Measurements from ENCODE around the gene FAM161A.
A peak's percentile ranks its signal among the peaks of the same experiment; 100 is the strongest.

FAM161A gene

DNA sequence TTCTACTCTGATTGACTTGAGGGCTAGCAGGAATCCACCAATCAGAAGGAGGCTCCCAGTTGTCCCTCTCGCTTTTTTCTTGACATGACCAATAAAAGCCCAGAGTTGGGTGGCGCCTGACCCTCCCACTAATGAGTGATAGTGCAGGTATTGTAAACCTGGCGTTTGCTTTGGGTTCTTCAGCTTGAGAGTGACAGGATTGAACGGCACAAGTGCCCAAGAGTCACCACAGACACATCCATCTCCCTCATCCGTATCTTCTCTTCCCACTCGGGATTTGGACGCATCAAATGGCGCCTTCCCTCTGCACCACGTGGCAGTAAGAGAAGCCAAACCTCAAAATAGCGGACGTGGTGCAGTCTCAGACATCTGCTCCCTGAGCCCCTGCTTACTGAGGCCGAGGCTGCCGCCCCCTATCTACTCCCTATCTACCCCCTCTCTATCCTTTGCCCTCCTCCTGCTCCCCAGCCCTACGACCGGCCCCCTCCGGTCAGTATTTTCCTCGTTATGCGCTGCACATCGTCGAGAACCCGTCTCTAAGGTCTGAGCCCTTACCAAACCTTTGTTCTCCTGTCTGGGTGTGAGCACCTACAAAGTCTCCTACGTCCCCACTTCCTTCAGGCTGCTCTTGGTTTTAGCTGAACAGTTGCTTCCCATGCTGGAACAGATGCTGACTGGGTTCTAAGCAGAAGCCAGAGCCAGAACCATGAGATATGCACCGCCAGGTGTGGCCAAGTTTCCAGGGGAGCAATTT, 881 bp upstream of the FAM161A start (continued):
- TF ChIP-seq ZNF639 (tag by site-specific recombination; IDR thresholded peaks at IDR 0.05) (no peak), ZBTB20 (tag by site-specific recombination; IDR thresholded peaks at IDR 0.05) (peak; percentile 67; the same call in 1 of the 2 replicates), ZNF768 (tag by site-specific recombination; IDR thresholded peaks at IDR 0.05) (no peak), ZNF221 (tag by site-specific recombination; IDR thresholded peaks at IDR 0.05; ENCODE audit: borderline replicate concordance) (no peak), ZNF248 (tag by site-specific recombination; IDR thresholded peaks at IDR 0.05) (no peak), REST (tag by site-specific recombination; IDR thresholded peaks at IDR 0.05) (0 out of 2 replicates have a peak, but pooled peaks have one; percentile 11), ZNF792 (tag by site-specific recombination; IDR thresholded peaks at IDR 0.05) (no peak), ZNF292 (tag by site-specific recombination; IDR thresholded peaks at IDR 0.05; ENCODE audit: borderline replicate concordance, low read depth) (no peak), ZNF529 (tag by site-specific recombination; IDR thresholded peaks at IDR 0.05; ENCODE audit: insufficient replicate concordance) (no peak), ZNF274 (IDR thresholded peaks at IDR 0.05; ENCODE audit: low read length) (no peak), ZNF274 (tag by site-specific recombination; IDR thresholded peaks at IDR 0.05; ENCODE audit: borderline replicate concordance) (no peak), ZNF2 (tag by site-specific recombination; IDR thresholded peaks at IDR 0.05) (peak; percentile 89; the same call in 1 of the 2 replicates), HOXC10 (CRISPR knock-in tag; IDR thresholded peaks at IDR 0.05) (peak; percentile 86; the same call in 1 of the 2 replicates), ZNF623 (tag by site-specific recombination; IDR thresholded peaks at IDR 0.05) (no peak), ZNF707 (tag by site-specific recombination; IDR thresholded peaks at IDR 0.05) (no peak), ZNF341 (tag by site-specific recombination; IDR thresholded peaks at IDR 0.05; ENCODE audit: low read depth) (0 out of 2 replicates have a peak, but pooled peaks have one; percentile 8), ZNF560 (tag by site-specific recombination; IDR thresholded peaks at IDR 0.05; ENCODE audit: borderline replicate concordance) (no peak), ZNF175 (tag by site-specific recombination; IDR thresholded peaks at IDR 0.05) (no peak), ZNF621 (tag by site-specific recombination; IDR thresholded peaks at IDR 0.05) (no peak), ZNF585B (tag by site-specific recombination; IDR thresholded peaks at IDR 0.05) (no peak), TCF7L2 (IDR thresholded peaks at IDR 0.05; ENCODE audit: borderline replicate concordance, low read depth, low read length) (no peak), ZNF549 (tag by site-specific recombination; IDR thresholded peaks at IDR 0.05) (no peak), BCL11A (tag by site-specific recombination; IDR thresholded peaks at IDR 0.05; ENCODE audit: low read depth) (peak; percentile 23; the same call in 1 of the 2 replicates), ZNF571 (tag by site-specific recombination; IDR thresholded peaks at IDR 0.05) (no peak), ZNF184 (tag by site-specific recombination; IDR thresholded peaks at IDR 0.05) (no peak), ZNF112 (tag by site-specific recombination; IDR thresholded peaks at IDR 0.05) (no peak), ZEB2 (tag by site-specific recombination; IDR thresholded peaks at IDR 0.05) (no peak), ZNF677 (tag by site-specific recombination; IDR thresholded peaks at IDR 0.05) (no peak), KLF1 (tag by site-specific recombination; IDR thresholded peaks at IDR 0.05) (peak; percentile 13), ZNF19 (tag by site-specific recombination; IDR thresholded peaks at IDR 0.05; ENCODE audit: low read depth) (no peak), ZNF24 (tag by site-specific recombination; IDR thresholded peaks at IDR 0.05) (no peak), EGR2 (tag by site-specific recombination; IDR thresholded peaks at IDR 0.05; ENCODE audit: low read depth) (no peak), ZNF670 (tag by site-specific recombination; IDR thresholded peaks at IDR 0.05; ENCODE audit: low read depth) (no peak), ZNF600 (tag by site-specific recombination; IDR thresholded peaks at IDR 0.05) (peak; percentile 96)
- TF ChIP-seq, protein P1, sequence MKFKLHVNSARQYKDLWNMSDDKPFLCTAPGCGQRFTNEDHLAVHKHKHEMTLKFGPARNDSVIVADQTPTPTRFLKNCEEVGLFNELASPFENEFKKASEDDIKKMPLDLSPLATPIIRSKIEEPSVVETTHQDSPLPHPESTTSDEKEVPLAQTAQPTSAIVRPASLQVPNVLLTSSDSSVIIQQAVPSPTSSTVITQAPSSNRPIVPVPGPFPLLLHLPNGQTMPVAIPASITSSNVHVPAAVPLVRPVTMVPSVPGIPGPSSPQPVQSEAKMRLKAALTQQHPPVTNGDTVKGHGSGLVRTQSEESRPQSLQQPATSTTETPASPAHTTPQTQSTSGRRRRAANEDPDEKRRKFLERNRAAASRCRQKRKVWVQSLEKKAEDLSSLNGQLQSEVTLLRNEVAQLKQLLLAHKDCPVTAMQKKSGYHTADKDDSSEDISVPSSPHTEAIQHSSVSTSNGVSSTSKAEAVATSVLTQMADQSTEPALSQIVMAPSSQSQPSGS (tag by site-specific recombination; IDR thresholded peaks at IDR 0.05; ENCODE audit: low read depth) = no peak
- TF ChIP-seq, protein P2, sequence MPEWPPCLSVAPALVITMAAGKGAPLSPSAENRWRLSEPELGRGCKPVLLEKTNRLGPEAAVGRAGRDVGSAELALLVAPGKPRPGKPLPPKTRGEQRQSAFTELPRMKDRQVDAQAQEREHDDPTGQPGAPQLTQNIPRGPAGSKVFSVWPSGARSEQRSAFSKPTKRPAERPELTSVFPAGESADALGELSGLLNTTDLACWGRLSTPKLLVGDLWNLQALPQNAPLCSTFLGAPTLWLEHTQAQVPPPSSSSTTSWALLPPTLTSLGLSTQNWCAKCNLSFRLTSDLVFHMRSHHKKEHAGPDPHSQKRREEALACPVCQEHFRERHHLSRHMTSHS (tag by site-specific recombination; IDR thresholded peaks at IDR 0.05) = no peak

Measured in HEK293 (cell line).